Muscle of arm (tissue), 12 donors: ENCODE results near the gene SULT1A2. TPM values are rescaled to one million over a fixed set of nuclear protein-coding genes. Genes with fewer than 3 reads are reported as not detected.
"Not testable (repeated sequence)": the region's sequence is repeated elsewhere in the genome, so short reads cannot be mapped to it uniquely, and the experiment has no call there.

ENCODE experiments used
- DNase-seq: peaks from one replicate; pipeline ENCODE4 v3.0.0-alpha.2; 2013
- polyA plus RNA-seq, 12 donors: library from polyadenylated mRNA; unstranded; fragments of 120-200 nt; gene quantifications; one replicate each; pipeline ENCODE4 v1.2.1, GENCODE V29; 2013; ENCODE audit not compliant: insufficient read length in 12 of 12

SULT1A2 gene
- polyA plus RNA-seq, 12 donors: 0.39 to 1.1 (median 0.64) TPM; not detected in 2

DNA sequence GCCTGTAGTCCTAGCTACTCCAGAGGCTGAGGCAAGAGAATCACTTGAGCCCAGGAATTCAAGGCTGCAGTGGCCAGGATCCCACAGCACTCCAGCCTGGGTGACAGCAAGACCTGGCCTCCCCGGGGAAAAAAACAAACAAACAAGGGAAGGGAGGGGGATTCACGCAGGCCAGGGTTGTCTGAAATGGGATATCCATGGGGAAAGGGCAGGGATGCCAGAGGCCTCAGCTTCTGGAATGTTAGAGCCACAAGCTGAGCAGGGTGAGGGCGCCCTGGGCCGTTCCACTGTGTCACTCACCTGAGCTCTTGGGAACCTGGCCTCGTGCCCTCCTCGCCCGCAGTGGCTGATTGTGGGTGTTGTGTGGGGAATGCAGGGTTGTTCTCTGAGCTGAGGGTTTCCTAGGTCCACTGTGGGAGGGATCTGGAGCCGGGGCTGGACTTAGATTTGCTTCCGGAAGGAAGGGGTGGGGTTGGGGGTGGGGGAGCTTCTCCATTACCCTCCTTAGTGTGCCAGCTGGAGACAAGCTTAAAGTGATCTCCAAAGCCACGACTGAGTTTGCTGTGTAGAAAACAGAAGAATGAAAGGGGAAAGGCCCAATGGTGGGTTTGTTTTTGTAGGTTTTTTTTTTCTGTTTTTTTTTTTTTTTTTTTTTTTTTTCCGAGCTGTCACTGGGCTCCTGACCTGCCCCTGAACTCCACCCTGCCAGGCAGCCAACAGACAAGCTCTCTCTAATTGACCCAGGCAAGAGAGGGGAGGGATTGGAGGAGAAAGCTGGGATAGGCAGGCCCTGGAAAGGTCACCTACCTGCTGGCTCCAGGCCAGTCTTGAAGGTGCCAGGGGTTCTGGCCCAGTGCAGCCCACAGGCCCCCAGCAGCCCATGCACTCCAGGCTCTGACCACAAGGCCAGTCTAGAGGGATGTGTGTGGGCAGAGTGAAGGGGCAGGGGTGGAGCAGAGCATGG is 13.1 kb upstream of the SULT1A2 start, which contains the start of gene SULT1A1:
TSS of gene SULT1A1 (minus strand) at position 414 of the 964 bp plus-strand sequence. CDS start 1,189 bp downstream, outside the sequence.
- DNase-seq: no peak

GRCh38 chr16:28608867-28609596 is 12.2 kb upstream of the SULT1A2 start:
- DNase-seq: not testable (repeated sequence)

GRCh38 chr16:28608496-28608808 is 11.6 kb upstream of the SULT1A2 start:
- DNase-seq: not testable (repeated sequence)

DNA sequence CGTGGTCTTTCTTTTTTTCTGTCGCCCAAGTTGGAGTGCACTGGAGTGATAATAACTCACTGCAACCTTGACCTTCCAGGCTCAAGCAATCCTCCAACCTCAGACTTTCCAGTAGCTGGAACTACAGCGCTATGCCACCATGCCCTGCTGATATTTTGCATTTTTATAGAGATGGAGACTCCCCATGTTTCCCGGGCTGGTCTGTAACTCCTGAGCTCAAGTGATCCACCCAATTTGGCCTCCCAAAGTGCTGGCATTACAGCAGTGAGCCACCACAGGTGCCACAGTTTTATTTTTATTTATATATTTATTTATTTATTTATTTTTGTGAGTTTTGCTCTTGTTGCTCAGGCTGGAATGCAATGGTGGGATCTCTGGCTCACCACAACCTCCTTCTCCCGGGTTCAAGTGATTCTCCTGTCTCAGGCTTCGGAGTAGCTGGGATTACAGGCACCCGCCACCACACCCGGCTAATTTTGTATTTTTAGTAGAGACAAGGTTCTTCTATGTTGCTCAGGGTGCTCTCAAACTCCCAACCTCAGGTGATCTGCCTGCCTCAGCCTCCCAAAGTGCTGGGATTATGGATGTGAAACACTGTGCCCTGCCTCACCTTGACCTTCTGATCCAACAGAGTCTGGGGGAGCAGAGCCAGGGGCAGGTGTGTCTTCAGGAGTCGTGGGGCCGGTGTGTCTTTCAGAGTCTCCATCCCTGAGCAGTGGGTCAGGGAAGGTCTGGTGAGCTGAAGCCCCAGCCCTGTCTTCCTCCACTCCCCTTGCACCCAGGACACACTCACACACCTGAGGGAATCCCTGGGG is 11.0 kb upstream of the SULT1A2 start:
- DNase-seq: not testable (repeated sequence)

DNA sequence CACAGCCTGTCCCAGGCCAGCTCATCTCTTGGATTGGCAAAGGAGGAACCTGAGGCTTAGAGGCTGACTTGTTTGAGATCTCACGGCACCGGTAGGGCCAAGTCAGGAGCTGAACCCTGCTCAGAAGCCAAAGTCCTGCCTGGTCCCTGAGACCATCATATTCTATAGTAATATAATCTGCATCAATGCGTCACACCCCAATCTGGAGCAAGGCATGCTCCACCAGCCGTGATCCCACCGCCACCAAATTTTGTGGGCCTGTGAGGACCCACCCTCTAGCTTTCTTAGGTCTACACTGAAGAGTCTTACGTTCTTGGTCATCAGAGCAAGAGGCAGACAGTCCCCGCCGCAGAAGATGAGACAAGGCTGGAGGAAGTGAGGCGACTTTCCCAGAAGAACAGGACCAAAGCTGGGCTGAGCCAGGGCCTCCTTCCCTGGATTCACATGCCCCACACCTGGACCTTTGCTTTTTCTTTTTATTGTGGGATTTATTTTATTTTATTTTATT is 10.3 kb upstream of the SULT1A2 start:
- DNase-seq: no peak

GRCh38 chr16:28606291-28607115 is 9.7 kb upstream of the SULT1A2 start:
- no peak for DNase-seq

GRCh38 chr16:28604186-28604565 is 7.3 kb upstream of the SULT1A2 start:
- DNase-seq: no peak

DNA sequence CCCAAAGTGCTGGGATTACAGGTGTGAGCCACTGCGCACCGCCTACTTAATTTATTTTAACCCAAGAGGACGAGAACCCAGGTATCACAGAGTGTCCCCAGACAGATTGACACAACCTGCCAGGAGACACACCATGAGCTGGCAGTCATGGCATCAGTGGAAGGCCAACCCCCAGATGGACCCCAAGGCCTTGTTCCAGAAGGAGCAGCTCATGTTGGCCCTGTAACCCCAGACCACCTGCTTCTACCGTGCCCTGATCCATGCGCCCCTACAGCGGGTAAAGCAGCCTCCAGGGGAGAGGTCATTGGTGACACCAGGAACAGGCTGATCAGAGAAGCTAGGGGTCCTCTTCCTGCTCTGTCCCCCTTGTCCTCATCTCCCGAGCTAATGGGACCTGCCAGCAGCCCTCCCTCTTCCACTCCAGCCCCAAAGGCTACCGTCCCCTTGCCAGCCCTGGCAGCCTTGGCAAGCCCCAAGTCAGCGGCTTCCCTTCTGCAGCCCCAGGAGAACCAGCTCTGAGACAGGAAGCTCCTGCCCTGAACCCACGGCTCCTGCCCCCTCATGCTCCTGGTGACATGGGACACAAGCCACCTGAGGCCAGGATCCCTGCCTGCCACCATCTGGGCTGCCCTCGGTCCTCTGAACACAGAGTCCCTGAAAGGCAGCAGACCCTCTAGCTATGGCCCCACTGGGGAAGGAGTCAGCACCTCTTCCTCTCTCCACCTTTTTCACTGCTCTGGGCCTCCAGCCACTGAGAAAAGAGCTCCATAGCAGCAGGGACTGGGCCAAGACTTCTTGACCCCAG is 6.7 kb upstream of the SULT1A2 start:
- no peak for DNase-seq

DNA sequence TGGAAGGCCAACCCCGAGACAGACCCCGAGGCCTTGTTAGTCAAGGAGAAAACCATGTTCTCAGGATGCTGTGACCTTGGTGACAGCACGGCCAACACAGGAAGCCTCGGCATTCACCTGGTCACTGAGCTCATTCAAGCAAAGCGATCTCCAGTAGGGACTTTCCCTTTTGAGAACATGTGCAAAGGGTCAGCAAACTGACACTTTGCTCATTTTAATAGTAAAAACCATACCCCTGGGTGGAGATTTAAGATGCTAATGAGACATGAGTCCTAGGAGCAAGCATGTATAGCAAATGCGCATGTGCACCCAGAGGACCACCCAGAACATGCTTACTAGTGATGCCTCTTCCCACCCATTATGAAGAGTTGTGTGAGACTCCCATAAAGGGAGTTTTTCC is 5.7 kb upstream of the SULT1A2 start:
- no peak for DNase-seq

DNA sequence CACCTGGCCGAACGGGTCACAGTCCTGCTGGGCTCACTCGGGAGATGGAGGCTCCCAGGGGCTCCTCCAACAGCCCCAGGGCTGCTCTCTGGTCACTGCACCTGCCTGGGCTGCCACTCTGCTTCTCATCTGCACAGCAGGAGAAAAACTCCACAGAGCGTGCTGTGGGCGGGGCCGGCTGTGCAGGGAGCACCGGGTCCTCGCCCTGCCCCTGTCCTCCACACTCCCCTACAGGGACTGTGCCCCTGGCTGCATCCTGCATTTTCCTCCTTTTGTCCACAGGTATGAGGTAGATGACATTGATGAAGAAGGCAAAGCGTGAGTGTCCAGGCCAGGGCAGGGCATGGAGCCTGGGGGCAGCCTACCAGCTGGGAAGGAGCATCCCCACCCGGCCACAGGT is 5.2 kb upstream of the SULT1A2 start:
- DNase-seq: not testable (repeated sequence)

- not testable (repeated sequence) for DNase-seq
These were observed 4.7 kb upstream of the SULT1A2 start for GRCh38 chr16:28601589-28601988.

DNA sequence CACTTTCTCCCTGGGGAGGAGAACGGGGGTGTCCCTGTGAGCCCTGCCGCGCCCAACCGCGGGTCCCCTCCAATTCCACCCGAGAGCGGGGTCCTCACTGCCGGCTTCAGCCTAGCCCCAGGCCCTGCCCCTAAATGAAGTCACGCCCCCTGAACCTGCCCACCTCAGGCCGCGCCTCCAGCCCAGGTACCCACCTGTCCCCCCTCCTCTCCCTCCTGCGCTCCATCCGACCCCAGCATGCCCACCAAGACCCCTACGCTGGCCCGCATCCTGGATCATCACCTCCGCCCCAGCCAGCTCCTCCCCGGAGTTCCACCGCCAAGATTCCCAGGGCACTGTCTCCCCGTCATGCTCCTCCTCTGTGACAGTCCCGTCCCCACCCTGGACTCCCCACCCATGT is 4.1 kb upstream of the SULT1A2 start:
- DNase-seq: not testable (repeated sequence)

DNA sequence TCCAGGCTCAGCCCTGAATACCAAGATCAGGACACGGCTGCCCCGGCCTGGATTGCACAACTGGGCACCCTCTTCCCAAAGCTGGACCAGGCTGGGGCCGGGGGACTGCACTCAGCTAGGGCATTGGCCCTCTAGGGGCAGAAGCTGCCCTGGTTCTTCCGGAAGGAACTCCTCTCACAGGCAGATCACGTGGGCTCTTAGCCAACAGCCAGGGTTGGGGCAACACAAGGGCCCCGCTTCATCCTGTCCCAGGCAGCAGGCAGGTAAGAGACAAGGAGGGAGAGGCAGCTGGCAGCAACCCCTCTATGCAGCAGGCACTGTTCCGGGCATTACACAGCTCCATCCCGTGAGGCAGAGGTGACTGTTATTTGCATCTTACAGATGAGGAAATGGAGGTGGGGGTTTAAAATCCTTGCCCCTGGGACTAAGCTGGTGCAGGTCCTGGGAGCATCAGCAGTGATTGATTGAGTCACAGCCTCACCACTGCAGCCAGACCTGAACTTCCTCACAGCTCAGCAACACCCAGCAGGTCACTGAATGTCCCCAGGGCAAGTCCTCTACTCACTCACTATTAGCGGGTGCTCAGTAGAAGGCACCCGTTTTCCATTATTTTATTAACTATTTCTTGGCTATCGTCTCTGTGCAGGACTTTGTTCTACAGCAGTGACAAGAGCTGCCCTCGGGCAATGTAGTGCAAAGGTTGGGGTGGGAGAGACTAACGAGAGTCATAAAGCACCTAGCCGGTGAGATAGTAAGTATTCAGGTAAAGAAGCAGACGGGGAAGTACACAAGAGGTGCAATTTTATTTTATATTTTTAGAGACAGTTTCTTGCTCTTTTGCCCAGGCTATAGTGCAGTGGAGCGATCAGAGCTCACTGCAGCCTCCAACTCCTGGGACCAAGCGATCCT is 2.8 kb upstream of the SULT1A2 start:
- DNase-seq: not testable (repeated sequence)

DNA sequence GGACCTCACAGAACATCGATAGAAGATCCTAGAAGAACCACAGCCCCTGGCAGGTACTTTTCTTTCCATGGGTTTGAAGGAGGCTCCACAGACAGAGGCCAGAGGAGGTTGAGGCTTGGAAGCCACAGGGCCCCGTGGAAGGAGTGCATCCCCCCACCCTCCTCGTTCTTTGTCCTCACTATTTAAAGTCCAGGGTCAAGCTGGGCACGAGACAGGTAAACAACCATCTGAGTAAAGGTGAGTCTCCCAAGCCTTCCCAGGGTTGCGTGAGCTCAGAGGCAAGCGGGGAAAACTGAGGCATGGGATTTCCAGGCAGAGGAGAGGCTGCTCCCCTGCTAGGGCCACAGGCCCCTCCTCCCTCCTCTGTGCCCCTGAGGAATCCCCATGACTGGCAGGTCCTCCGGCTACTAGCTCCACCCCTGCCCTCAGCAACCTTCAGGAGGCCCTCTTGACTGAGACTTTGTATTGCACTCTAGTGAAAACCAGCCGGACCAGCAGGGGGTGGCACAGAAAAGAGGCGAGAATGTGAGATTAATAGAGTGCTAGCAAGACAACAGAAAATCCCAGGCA is 927 bp upstream of the SULT1A2 start:
- no peak for DNase-seq

GRCh38 chr16:28596115-28596630 is 677 bp downstream of the SULT1A2 start:
- DNase-seq: no peak

- DNase-seq: not testable (repeated sequence)
These were observed 1.4 kb downstream of the SULT1A2 start for GRCh38 chr16:28595451-28595850.

GRCh38 chr16:28592979-28593553 is 3.8 kb downstream of the SULT1A2 start:
- no peak for DNase-seq

DNA sequence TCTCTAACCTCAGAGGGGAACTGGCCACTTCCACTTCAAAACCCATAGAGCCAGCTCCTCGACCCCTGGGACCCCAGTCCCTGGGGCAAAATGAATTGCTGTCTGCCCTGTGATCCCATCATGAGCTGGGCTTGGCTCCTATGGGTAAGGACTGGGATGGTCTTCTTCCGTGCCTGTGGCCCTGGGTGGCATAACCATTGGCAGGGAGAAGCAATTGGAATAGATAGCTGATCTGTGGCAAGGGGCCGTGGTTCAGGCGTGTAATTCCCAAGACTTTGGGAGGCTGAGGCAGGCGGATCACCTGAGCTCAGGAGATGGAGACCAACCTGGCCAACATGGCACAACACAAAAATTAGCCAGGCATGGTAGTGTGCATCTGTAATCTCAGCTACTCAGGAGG is 4.3 kb downstream of the SULT1A2 start:
- no peak for DNase-seq
